SK-MEL-5 (cell line): ENCODE data around the gene PGRMC1. TPM values are rescaled to one million over a fixed set of nuclear protein-coding genes. Genes with fewer than 3 reads are reported as not detected.
A peak's percentile ranks its signal among the peaks of the same experiment; 100 is the strongest.
"Not testable (repeated sequence)": the region's sequence is repeated elsewhere in the genome, so short reads cannot be mapped to it uniquely, and the experiment has no call there.

ENCODE experiments used
- DNase-seq: peaks from one replicate; pipeline ENCODE4 v3.0.0-alpha.2; 2016; ENCODE audit warnings: low read depth, low spot score
- in situ Hi-C: cut with HindIII; loops from 2 replicates; pipeline ENCODE4 v1.10.0; 2016; ENCODE audit warnings: low sequenced_read_pairs, high pct_unique_total_duplicates, low pct_unique_long_range_greater_than_20kb
- total RNA-seq: library from RNA; depleted of rRNA; stranded (reverse); fragments of >200 nt; shearing (Covaris generic); gene quantifications from 2 replicates; pipeline ENCODE4 v1.2.3, GENCODE V29; 2014

Gene PGRMC1
- total RNA-seq, 1 experiment from 2014 or later = 109 TPM

GRCh38 chrX:119228512-119229252 lies 7.4 kb upstream of the PGRMC1 start:
- no peak for DNase-seq

GRCh38 chrX:119229253-119229615 lies 6.9 kb upstream of the PGRMC1 start:
- no peak for DNase-seq
- in situ Hi-C loops = no loop called here

More at GRCh38 chrX:119228512-119229252, 7.4 kb upstream of the PGRMC1 start:
- in situ Hi-C loops = no loop called here

- DNase-seq = no peak
- in situ Hi-C loops = no loop called here
Measured at GRCh38 chrX:119230850-119231249, 5.2 kb upstream of the PGRMC1 start.

GRCh38 chrX:119231936-119232445 lies 4.1 kb upstream of the PGRMC1 start:
- in situ Hi-C loops = no loop called here
- DNase-seq = no peak

- in situ Hi-C loops = no loop called here
- DNase-seq = no peak
Measured at GRCh38 chrX:119235051-119235511, 1.0 kb upstream of the PGRMC1 start.

- in situ Hi-C loops = no loop called here
- DNase-seq = peak; percentile 8
Measured at GRCh38 chrX:119236623-119237561, 807 bp downstream of the PGRMC1 start.

GRCh38 chrX:119237562-119237942 lies 1.5 kb downstream of the PGRMC1 start:
- no peak for DNase-seq
- in situ Hi-C loops = no loop called here

GRCh38 chrX:119238557-119238956 lies 2.5 kb downstream of the PGRMC1 start:
- DNase-seq = no peak
- in situ Hi-C loops = no loop called here

- DNase-seq = no peak
- in situ Hi-C loops = no loop called here
Measured at GRCh38 chrX:119240356-119240755, 4.3 kb downstream of the PGRMC1 start.

- in situ Hi-C loops = no loop called here
Measured at GRCh38 chrX:119247702-119248101, 11.6 kb downstream of the PGRMC1 start.

GRCh38 chrX:119249891-119250290 lies 13.8 kb downstream of the PGRMC1 start:
- no peak for DNase-seq
- in situ Hi-C loops = no loop called here

More at GRCh38 chrX:119247702-119248101, 11.6 kb downstream of the PGRMC1 start:
- no peak for DNase-seq

GRCh38 chrX:119251386-119251785 lies 15.3 kb downstream of the PGRMC1 start:
- no peak for DNase-seq
- in situ Hi-C loops = no loop called here

- DNase-seq = no peak
- in situ Hi-C loops = no loop called here
Measured at GRCh38 chrX:119252716-119253115, 16.6 kb downstream of the PGRMC1 start.

- DNase-seq = peak; percentile 34
- in situ Hi-C loops = no loop called here
Measured at GRCh38 chrX:119266364-119266995, 30.4 kb downstream of the PGRMC1 start.

- in situ Hi-C loops, DNase-seq: not testable (repeated sequence)
Measured at GRCh38 chrX:119267115-119267514, 31.0 kb downstream of the PGRMC1 start.

- in situ Hi-C loops = no loop called here
- DNase-seq = no peak
Measured at GRCh38 chrX:119272882-119273419, 36.9 kb downstream of the PGRMC1 start.

GRCh38 chrX:119273420-119274192 lies 37.5 kb downstream of the PGRMC1 start:
- DNase-seq = no peak
- in situ Hi-C loops = no loop called here
